ENCODE results near the gene EIF2AK2. TPM values are rescaled to one million over a fixed set of nuclear protein-coding genes. Genes with fewer than 3 reads are reported as not detected.

Gene EIF2AK2
- total and polyA plus RNA-seq, 7 donors, result 4.8 to 38.5 (median 26.9) TPM

- no peaks in the 10 kb centered on the region for H3K9me3 ChIP-seq
- intact Hi-C loops (cut with DNase I), result no loop called here
- no peak overlapping the region for H3K27ac ChIP-seq
- H3K27me3 ChIP-seq, result no peaks in the 10 kb centered on the region
- no peak for TF ChIP-seq POLR2A (IDR thresholded peaks at IDR 0.05)
- TF ChIP-seq, protein P1, sequence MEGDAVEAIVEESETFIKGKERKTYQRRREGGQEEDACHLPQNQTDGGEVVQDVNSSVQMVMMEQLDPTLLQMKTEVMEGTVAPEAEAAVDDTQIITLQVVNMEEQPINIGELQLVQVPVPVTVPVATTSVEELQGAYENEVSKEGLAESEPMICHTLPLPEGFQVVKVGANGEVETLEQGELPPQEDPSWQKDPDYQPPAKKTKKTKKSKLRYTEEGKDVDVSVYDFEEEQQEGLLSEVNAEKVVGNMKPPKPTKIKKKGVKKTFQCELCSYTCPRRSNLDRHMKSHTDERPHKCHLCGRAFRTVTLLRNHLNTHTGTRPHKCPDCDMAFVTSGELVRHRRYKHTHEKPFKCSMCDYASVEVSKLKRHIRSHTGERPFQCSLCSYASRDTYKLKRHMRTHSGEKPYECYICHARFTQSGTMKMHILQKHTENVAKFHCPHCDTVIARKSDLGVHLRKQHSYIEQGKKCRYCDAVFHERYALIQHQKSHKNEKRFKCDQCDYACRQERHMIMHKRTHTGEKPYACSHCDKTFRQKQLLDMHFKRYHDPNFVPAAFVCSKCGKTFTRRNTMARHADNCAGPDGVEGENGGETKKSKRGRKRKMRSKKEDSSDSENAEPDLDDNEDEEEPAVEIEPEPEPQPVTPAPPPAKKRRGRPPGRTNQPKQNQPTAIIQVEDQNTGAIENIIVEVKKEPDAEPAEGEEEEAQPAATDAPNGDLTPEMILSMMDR (IDR thresholded peaks at IDR 0.05), result no peak
- TF ChIP-seq POLR2AphosphoS5 (IDR thresholded peaks at IDR 0.05), result no peak
- no peak for TF ChIP-seq EP300 (IDR thresholded peaks at IDR 0.05)
- peaks cover 16 to 98% (median 39%) of the 10 kb centered on the region in 4 donors for H3K36me3 ChIP-seq
- DNase-seq, result no peak
- no peak overlapping the region for H3K4me3 ChIP-seq
- H3K4me1 ChIP-seq, result no peaks in the 10 kb centered on the region
These were observed 95.6 kb downstream of the EIF2AK2 start for GRCh38 chr2:37061013-37061711.

DNA sequence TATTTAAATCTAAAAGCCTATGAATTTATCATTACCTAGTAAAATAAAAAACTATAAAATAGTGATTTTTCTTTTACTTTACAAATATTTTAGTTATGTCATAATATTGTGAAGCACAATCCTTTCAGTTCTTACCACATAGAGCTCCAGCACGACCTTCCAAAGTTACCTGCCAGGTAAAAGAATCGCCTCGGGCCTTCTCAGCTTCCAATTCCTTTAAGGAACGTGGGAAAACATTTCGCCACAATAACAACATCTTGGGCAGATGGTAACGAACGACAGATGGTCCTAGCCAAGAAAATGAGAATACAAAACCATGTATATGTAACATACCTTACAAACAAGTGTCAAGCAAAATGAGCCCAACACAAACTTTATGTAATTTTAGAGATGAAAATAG is 96.3 kb downstream of the EIF2AK2 start:
- 94 to 95% methylated on average over 7 of the region's 7 CpGs for WGBS, 2 donors
- Histone ChIP-seq H3K36me3 (peaks cover 16 to 98% (median 39%) of the 10 kb centered on the region in 4 donors), H3K27ac (no peak overlapping the region), H3K4me1 (no peaks in the 10 kb centered on the region), H3K27me3 (no peaks in the 10 kb centered on the region), H3K9me3 (no peaks in the 10 kb centered on the region), H3K4me3 (no peak overlapping the region)
- DNase-seq, result no peak
- TF ChIP-seq POLR2A (IDR thresholded peaks at IDR 0.05), result no peak
- no peak for TF ChIP-seq EP300 (IDR thresholded peaks at IDR 0.05)
- TF ChIP-seq, protein P1 (IDR thresholded peaks at IDR 0.05), result no peak
- TF ChIP-seq POLR2AphosphoS5 (IDR thresholded peaks at IDR 0.05), result no peak
- intact Hi-C loops (cut with DNase I), result no loop called here

DNA sequence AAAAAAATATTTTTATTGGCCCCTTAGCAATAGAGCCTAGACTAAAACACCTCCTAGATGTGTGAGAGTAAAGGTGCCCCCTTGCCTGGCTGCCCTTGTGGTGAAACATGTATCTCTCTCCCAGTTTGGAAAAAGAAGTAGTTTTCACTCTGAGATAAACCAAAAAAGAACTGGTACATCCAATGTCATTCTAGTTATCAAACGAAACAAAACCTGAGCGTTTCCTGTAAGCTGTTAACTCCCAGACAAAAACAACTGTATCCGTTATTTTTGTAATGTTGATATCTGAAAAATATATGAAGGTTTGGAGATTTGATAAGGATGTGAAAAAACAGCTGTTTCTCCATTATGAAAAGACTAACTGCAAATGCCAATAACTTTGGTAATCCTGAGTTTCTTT is 96.9 kb downstream of the EIF2AK2 start:
- Histone ChIP-seq H3K27ac (no peak overlapping the region), H3K4me1 (no peaks in the 10 kb centered on the region), H3K36me3 (peaks cover 15 to 98% (median 36%) of the 10 kb centered on the region in 4 donors), H3K9me3 (no peaks in the 10 kb centered on the region), H3K4me3 (no peak overlapping the region), H3K27me3 (no peaks in the 10 kb centered on the region)
- no peak for TF ChIP-seq POLR2AphosphoS5 (IDR thresholded peaks at IDR 0.05)
- TF ChIP-seq EP300 (IDR thresholded peaks at IDR 0.05), result no peak
- TF ChIP-seq, protein P1 (IDR thresholded peaks at IDR 0.05), result no peak
- TF ChIP-seq POLR2A (IDR thresholded peaks at IDR 0.05), result no peak
- no peak for DNase-seq
- intact Hi-C loops (cut with DNase I), result no loop called here
- 93 to 94% methylated on average over 3 of the region's 3 CpGs for WGBS, 2 donors

DNA sequence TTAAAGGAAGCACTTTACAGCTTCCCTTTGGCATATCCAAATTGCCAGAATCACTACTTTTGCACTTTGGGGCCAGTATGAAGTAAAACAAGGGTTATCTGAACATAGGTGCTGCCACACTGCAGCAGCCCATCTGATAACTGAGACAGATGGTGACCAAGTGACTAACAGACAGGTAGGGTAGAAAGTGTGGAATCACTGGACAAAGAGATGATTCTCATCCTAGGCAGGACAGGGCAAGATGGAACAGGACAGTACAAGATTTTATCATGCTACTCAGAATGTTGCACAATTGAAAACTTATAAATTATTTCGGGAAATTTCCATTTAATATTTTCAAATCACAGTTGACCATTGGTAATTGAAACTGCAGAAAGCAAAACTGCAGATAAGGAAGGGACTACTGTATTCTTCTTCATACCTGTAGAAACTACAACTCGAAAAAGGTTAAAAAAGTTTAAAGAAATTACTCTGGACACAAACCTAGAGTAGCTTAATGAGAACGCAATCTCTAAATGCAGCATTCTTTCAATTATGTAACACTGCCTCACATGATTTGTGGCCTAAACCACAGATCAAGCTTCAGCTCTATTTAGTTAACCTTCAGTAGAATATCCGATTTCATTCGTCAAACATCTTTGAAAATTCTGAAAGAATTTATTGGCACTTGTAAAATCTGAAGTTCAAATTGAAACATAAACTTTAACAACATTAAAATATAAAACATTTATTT is 104.0 kb downstream of the EIF2AK2 start:
- H3K4me3 ChIP-seq, result no peak overlapping the region
- 83 to 91% methylated on average over 5 of the region's 5 CpGs for WGBS, 2 donors
- H3K27ac ChIP-seq, result no peak overlapping the region
- TF ChIP-seq, protein P1 (IDR thresholded peaks at IDR 0.05), result no peak
- TF ChIP-seq POLR2AphosphoS5 (IDR thresholded peaks at IDR 0.05) (no peak), POLR2A (IDR thresholded peaks at IDR 0.05) (no peak), EP300 (IDR thresholded peaks at IDR 0.05) (no peak)
- peaks cover 18 to 96% (median 36%) of the 10 kb centered on the region in 4 donors for H3K36me3 ChIP-seq
- H3K4me1 ChIP-seq, result no peaks in the 10 kb centered on the region
- no peaks in the 10 kb centered on the region for H3K9me3 ChIP-seq
- no peaks in the 10 kb centered on the region for H3K27me3 ChIP-seq
- intact Hi-C loops (cut with DNase I), result no loop called here
- DNase-seq, result no peak

Other genes with a start within 250 kb of the EIF2AK2 start
- gene STRN, start 190.4 kb downstream of the EIF2AK2 start, total RNA-seq, result 10 to 100 TPM; 14.9 to 20.9 (median 19.6) TPM
- gene STRN, start 190.4 kb downstream of the EIF2AK2 start, polyA plus RNA-seq, result 1 to 10 TPM; 7.8 to 8.8 (median 8.5) TPM
- gene HEATR5B, start 72.6 kb downstream of the EIF2AK2 start, total RNA-seq, result 10 to 100 TPM; 16.6 to 24.7 (median 22.2) TPM
- 1 to 10 TPM; 3.0 to 8.7 (median 3.7) TPM for gene HEATR5B, start 72.6 kb downstream of the EIF2AK2 start, polyA plus RNA-seq
- gene GPATCH11, start 72.5 kb downstream of the EIF2AK2 start, total RNA-seq, result 10 to 100 TPM in 2 of 4 donors, 1 to 10 TPM in 2; 4.7 to 11.8 (median 7.8) TPM
- gene GPATCH11, start 72.5 kb downstream of the EIF2AK2 start, polyA plus RNA-seq, result 1 to 10 TPM; 3.7 to 6.2 (median 4.8) TPM
- gene SULT6B1, start 31.7 kb upstream of the EIF2AK2 start, total RNA-seq, result not detected
- not detected for gene SULT6B1, start 31.7 kb upstream of the EIF2AK2 start, polyA plus RNA-seq
- 10 to 100 TPM; 23.0 to 42.2 (median 38.1) TPM for gene CEBPZOS, start 39.5 kb upstream of the EIF2AK2 start, total RNA-seq
- 10 to 100 TPM; 24.0 to 38.8 (median 35.8) TPM for gene CEBPZOS, start 39.5 kb upstream of the EIF2AK2 start, polyA plus RNA-seq
- 10 to 100 TPM; 38.8 to 54.2 (median 42.8) TPM for gene CEBPZ, start 74.6 kb upstream of the EIF2AK2 start, total RNA-seq
- gene CEBPZ, start 74.6 kb upstream of the EIF2AK2 start, polyA plus RNA-seq, result 10 to 100 TPM; 30.7 to 47.4 (median 41.5) TPM
- 10 to 100 TPM; 26.7 to 35.0 (median 28.3) TPM for gene NDUFAF7, start 74.7 kb upstream of the EIF2AK2 start, total RNA-seq
- 10 to 100 TPM in 1 of 3 donors, 1 to 10 TPM in 2; 6.7 to 10.3 (median 7.2) TPM for gene NDUFAF7, start 74.7 kb upstream of the EIF2AK2 start, polyA plus RNA-seq
- gene PRKD3, start 167.9 kb upstream of the EIF2AK2 start, total RNA-seq, result 10 to 100 TPM; 53.9 to 78.8 (median 71.9) TPM
- 10 to 100 TPM in 1 of 3 donors, 1 to 10 TPM in 2; 4.4 to 11.0 (median 6.0) TPM for gene PRKD3, start 167.9 kb upstream of the EIF2AK2 start, polyA plus RNA-seq
- gene QPCT, start 187.7 kb upstream of the EIF2AK2 start, total RNA-seq, result 10 to 100 TPM; 65.8 to 94.9 (median 75.0) TPM
- gene QPCT, start 187.7 kb upstream of the EIF2AK2 start, polyA plus RNA-seq, result 1 to 10 TPM; 1.2 to 5.9 (median 2.5) TPM